Measurements from ENCODE around the gene PI4KB. TPM values are rescaled to one million over a fixed set of nuclear protein-coding genes. Genes with fewer than 3 reads are reported as not detected.
A peak's percentile ranks its signal among the peaks of the same experiment; 100 is the strongest.

PI4KB gene
- total and polyA plus RNA-seq, 9 of the 15 experiments (the other 6 are each of a cell fraction or from before 2014, with no cell fraction given): 3.1 to 65.4 (median 45.1) TPM

- 0 out of 2 replicates have a peak, but pooled peaks have one; percentile 27 for TF ChIP-seq CREB3 (tag; conservative IDR thresholded peaks at IDR 0.05; ENCODE audit: low read depth)
- TF ChIP-seq, protein P1, sequence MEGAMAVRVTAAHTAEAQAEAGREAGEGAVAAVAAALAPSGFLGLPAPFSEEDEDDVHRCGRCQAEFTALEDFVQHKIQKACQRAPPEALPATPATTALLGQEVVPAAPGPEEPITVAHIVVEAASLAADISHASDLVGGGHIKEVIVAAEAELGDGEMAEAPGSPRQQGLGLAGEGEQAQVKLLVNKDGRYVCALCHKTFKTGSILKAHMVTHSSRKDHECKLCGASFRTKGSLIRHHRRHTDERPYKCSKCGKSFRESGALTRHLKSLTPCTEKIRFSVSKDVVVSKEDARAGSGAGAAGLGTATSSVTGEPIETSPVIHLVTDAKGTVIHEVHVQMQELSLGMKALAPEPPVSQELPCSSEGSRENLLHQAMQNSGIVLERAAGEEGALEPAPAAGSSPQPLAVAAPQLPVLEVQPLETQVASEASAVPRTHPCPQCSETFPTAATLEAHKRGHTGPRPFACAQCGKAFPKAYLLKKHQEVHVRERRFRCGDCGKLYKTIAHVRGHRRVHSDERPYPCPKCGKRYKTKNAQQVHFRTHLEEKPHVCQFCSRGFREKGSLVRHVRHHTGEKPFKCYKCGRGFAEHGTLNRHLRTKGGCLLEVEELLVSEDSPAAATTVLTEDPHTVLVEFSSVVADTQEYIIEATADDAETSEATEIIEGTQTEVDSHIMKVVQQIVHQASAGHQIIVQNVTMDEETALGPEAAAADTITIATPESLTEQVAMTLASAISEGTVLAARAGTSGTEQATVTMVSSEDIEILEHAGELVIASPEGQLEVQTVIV (CRISPR knock-in tag; IDR thresholded peaks at IDR 0.05; ENCODE audit: borderline replicate concordance): no peak
- TF ChIP-seq NR1H2 (CRISPR knock-in tag; IDR thresholded peaks at IDR 0.05): no peak
- peak; percentile 89; the same call in 1 of the 2 replicates for TF ChIP-seq PHF8 (IDR thresholded peaks at IDR 0.05; ENCODE audit: borderline replicate concordance, low read length)
- peak; percentile 91 for TF ChIP-seq TAF1 (IDR thresholded peaks at IDR 0.05; ENCODE audit: control insufficient read depth, extremely low read depth, insufficient read depth, low read length, severe bottlenecking)
- no peak for TF ChIP-seq ZNF354B (CRISPR knock-in tag; IDR thresholded peaks at IDR 0.05)
- TF ChIP-seq MEIS2 (IDR thresholded peaks at IDR 0.05; ENCODE audit: partially characterized antibody): no peak
- peak; percentile 58; the same call in 1 of the 2 replicates for TF ChIP-seq ATF7 (IDR thresholded peaks at IDR 0.05)
- no peak for TF ChIP-seq TCF7L2 (IDR thresholded peaks at IDR 0.05; ENCODE audit: low read depth, low read length)
- TF ChIP-seq RAD51 (IDR thresholded peaks at IDR 0.05; ENCODE audit: borderline replicate concordance, low read depth): no peak; the same call in 1 of the 2 replicates
- no peak for TF ChIP-seq ZFP30 (CRISPR knock-in tag; IDR thresholded peaks at IDR 0.05; ENCODE audit: borderline replicate concordance)
- no peak for TF ChIP-seq MYNN (IDR thresholded peaks at IDR 0.05)
- TF ChIP-seq MYNN (CRISPR knock-in tag; IDR thresholded peaks at IDR 0.05): no peak
- TF ChIP-seq, protein P2, sequence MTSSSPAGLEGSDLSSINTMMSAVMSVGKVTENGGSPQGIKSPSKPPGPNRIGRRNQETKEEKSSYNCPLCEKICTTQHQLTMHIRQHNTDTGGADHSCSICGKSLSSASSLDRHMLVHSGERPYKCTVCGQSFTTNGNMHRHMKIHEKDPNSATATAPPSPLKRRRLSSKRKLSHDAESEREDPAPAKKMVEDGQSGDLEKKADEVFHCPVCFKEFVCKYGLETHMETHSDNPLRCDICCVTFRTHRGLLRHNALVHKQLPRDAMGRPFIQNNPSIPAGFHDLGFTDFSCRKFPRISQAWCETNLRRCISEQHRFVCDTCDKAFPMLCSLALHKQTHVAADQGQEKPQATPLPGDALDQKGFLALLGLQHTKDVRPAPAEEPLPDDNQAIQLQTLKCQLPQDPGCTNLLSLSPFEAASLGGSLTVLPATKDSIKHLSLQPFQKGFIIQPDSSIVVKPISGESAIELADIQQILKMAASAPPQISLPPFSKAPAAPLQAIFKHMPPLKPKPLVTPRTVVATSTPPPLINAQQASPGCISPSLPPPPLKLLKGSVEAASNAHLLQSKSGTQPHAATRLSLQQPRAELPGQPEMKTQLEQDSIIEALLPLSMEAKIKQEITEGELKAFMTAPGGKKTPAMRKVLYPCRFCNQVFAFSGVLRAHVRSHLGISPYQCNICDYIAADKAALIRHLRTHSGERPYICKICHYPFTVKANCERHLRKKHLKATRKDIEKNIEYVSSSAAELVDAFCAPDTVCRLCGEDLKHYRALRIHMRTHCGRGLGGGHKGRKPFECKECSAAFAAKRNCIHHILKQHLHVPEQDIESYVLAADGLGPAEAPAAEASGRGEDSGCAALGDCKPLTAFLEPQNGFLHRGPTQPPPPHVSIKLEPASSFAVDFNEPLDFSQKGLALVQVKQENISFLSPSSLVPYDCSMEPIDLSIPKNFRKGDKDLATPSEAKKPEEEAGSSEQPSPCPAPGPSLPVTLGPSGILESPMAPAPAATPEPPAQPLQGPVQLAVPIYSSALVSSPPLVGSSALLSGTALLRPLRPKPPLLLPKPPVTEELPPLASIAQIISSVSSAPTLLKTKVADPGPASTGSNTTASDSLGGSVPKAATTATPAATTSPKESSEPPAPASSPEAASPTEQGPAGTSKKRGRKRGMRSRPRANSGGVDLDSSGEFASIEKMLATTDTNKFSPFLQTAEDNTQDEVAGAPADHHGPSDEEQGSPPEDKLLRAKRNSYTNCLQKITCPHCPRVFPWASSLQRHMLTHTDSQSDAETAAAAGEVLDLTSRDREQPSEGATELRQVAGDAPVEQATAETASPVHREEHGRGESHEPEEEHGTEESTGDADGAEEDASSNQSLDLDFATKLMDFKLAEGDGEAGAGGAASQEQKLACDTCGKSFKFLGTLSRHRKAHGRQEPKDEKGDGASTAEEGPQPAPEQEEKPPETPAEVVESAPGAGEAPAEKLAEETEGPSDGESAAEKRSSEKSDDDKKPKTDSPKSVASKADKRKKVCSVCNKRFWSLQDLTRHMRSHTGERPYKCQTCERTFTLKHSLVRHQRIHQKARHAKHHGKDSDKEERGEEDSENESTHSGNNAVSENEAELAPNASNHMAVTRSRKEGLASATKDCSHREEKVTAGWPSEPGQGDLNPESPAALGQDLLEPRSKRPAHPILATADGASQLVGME (CRISPR knock-in tag; IDR thresholded peaks at IDR 0.05): no peak
- TF ChIP-seq SIRT6 (IDR thresholded peaks at IDR 0.05; ENCODE audit: low read depth, low read length): no peak
- no peak for TF ChIP-seq ZNF12 (CRISPR knock-in tag; IDR thresholded peaks at IDR 0.05)
Measured at GRCh38 chr1:151254217-151255213, 72.7 kb downstream of the PI4KB start, which contains the start of gene PSMD4 (continued).
